Hepatic stellate cell (primary cell): ENCODE results near the gene RAB11A.
"Not testable (repeated sequence)": the region's sequence is repeated elsewhere in the genome, so short reads cannot be mapped to it uniquely, and the experiment has no call there.

Experiments
- DNase-seq: peaks from one replicate; pipeline ENCODE4 v3.0.0; 2011; ENCODE audit warnings: low spot score

Gene RAB11A

GRCh38 chr15:65845826-65846519 is 23.3 kb upstream of the RAB11A start:
- DNase-seq: no peak

GRCh38 chr15:65847989-65848388 is 21.3 kb upstream of the RAB11A start:
- no peak for DNase-seq

GRCh38 chr15:65851981-65852380 is 17.3 kb upstream of the RAB11A start:
- DNase-seq: no peak

- no peak for DNase-seq
Measured at GRCh38 chr15:65856821-65857455, 12.4 kb upstream of the RAB11A start.

GRCh38 chr15:65857718-65858402 is 11.4 kb upstream of the RAB11A start:
- DNase-seq: no peak

GRCh38 chr15:65862682-65863081 is 6.6 kb upstream of the RAB11A start:
- peak; percentile 47 for DNase-seq

- no peak for DNase-seq
Measured at GRCh38 chr15:65863106-65863505, 6.2 kb upstream of the RAB11A start.

GRCh38 chr15:65867244-65867643 is 2.0 kb upstream of the RAB11A start:
- DNase-seq: no peak

GRCh38 chr15:65867933-65868332 is 1.4 kb upstream of the RAB11A start:
- DNase-seq: not testable (repeated sequence)

- no peak for DNase-seq
Measured at GRCh38 chr15:65868546-65869125, 655 bp upstream of the RAB11A start.

GRCh38 chr15:65869954-65870871 is 922 bp downstream of the RAB11A start:
- DNase-seq: peak; percentile 8

- peak; percentile 67 for DNase-seq
Measured at GRCh38 chr15:65870889-65871533, 1.7 kb downstream of the RAB11A start.

- not testable (repeated sequence) for DNase-seq
Measured at GRCh38 chr15:65871886-65872285, 2.6 kb downstream of the RAB11A start.

GRCh38 chr15:65872596-65872995 is 3.3 kb downstream of the RAB11A start:
- DNase-seq: peak; percentile 4

- DNase-seq: no peak
Measured at GRCh38 chr15:65873256-65873655, 4.0 kb downstream of the RAB11A start.

GRCh38 chr15:65875458-65875857 is 6.2 kb downstream of the RAB11A start:
- DNase-seq: no peak

- no peak for DNase-seq
Measured at GRCh38 chr15:65877749-65878148, 8.5 kb downstream of the RAB11A start.

GRCh38 chr15:65881766-65882434 is 12.6 kb downstream of the RAB11A start:
- DNase-seq: no peak

- DNase-seq: no peak
Measured at GRCh38 chr15:65883571-65883970, 14.3 kb downstream of the RAB11A start.

GRCh38 chr15:65884511-65884910 is 15.2 kb downstream of the RAB11A start:
- no peak for DNase-seq
